ENCODE measurements around the gene DERA.
A peak's percentile ranks its signal among the peaks of the same experiment; 100 is the strongest.
"Not testable (repeated sequence)": the region's sequence is repeated elsewhere in the genome, so short reads cannot be mapped to it uniquely, and the experiment has no call there.

The DERA gene

GRCh38 chr12:16012117-16012516, 101.0 kb downstream of the DERA start:
- peak; percentile 46 for DNase-seq (ENCODE audit: low spot score)

- DNase-seq (ENCODE audit: low spot score), result not testable (repeated sequence)
Observed at GRCh38 chr12:16013722-16014121, 102.6 kb downstream of the DERA start.

GRCh38 chr12:16014394-16014793, 103.3 kb downstream of the DERA start:
- DNase-seq (ENCODE audit: low spot score), result not testable (repeated sequence)

GRCh38 chr12:16016748-16017147, 105.6 kb downstream of the DERA start:
- DNase-seq (ENCODE audit: low spot score), result no peak

GRCh38 chr12:16018306-16018705, 107.2 kb downstream of the DERA start:
- DNase-seq (ENCODE audit: low spot score), result no peak

- DNase-seq (ENCODE audit: low spot score), result no peak
Observed at GRCh38 chr12:16019136-16019535, 108.0 kb downstream of the DERA start.

- DNase-seq (ENCODE audit: low spot score), result no peak
Observed at GRCh38 chr12:16020031-16020430, 108.9 kb downstream of the DERA start.

GRCh38 chr12:16021026-16021425, 109.9 kb downstream of the DERA start:
- DNase-seq (ENCODE audit: low spot score), result no peak

GRCh38 chr12:16021676-16022075, 110.5 kb downstream of the DERA start:
- DNase-seq (ENCODE audit: low spot score), result no peak

- DNase-seq (ENCODE audit: low spot score), result no peak
Observed at GRCh38 chr12:16027002-16027401, 115.9 kb downstream of the DERA start.

GRCh38 chr12:16030744-16031143, 119.6 kb downstream of the DERA start:
- DNase-seq (ENCODE audit: low spot score), result no peak

GRCh38 chr12:16034136-16034817, 123.1 kb downstream of the DERA start:
- no peak for DNase-seq (ENCODE audit: low spot score)

GRCh38 chr12:16036073-16036472, 124.9 kb downstream of the DERA start:
- DNase-seq (ENCODE audit: low spot score), result no peak

- DNase-seq (ENCODE audit: low spot score), result no peak
Observed at GRCh38 chr12:16037533-16037932, 126.4 kb downstream of the DERA start.

- DNase-seq (ENCODE audit: low spot score), result no peak
Observed at GRCh38 chr12:16043480-16043879, 132.3 kb downstream of the DERA start.

GRCh38 chr12:16046266-16046665, 135.1 kb downstream of the DERA start:
- no peak for DNase-seq (ENCODE audit: low spot score)

- DNase-seq (ENCODE audit: low spot score), result no peak
Observed at GRCh38 chr12:16048511-16048910, 137.4 kb downstream of the DERA start.

- DNase-seq (ENCODE audit: low spot score), result no peak
Observed at GRCh38 chr12:16056910-16057309, 145.8 kb downstream of the DERA start.

- not testable (repeated sequence) for DNase-seq (ENCODE audit: low spot score)
Observed at GRCh38 chr12:16057351-16057751, 146.2 kb downstream of the DERA start.

GRCh38 chr12:16062611-16063010, 151.5 kb downstream of the DERA start:
- no peak for DNase-seq (ENCODE audit: low spot score)

GRCh38 chr12:16063726-16064125, 152.6 kb downstream of the DERA start:
- no peak for DNase-seq (ENCODE audit: low spot score)

- no peak for DNase-seq (ENCODE audit: low spot score)
Observed at GRCh38 chr12:16070113-16070512, 159.0 kb downstream of the DERA start.

GRCh38 chr12:16072678-16073077, 161.5 kb downstream of the DERA start:
- DNase-seq (ENCODE audit: low spot score), result no peak

GRCh38 chr12:16074894-16075293, 163.8 kb downstream of the DERA start:
- DNase-seq (ENCODE audit: low spot score), result no peak
